Lower leg skin (tissue), 3 donors: Measurements from ENCODE around the gene GRIN3A.

Source experiments
- POLR2A ChIP-seq, 2 donors: fragments of 450-650 bp; IDR thresholded peaks; one replicate each; pipeline ENCODE4 v1.6.1; 2016 to 2017; ENCODE audit warnings: antibody characterized with exemption in 2 of 2, mild to moderate bottlenecking in 1 of 2, moderate library complexity in 1 of 2
- TF ChIP-seq, protein P1 (sequence below), 3 donors: fragments of 450-650 bp; IDR thresholded peaks; one replicate each; pipeline ENCODE4 v1.5.1; 2016; ENCODE audit warnings: antibody characterized with exemption in 3 of 3, mild to moderate bottlenecking in 3 of 3, moderate library complexity in 2 of 3

DNA sequence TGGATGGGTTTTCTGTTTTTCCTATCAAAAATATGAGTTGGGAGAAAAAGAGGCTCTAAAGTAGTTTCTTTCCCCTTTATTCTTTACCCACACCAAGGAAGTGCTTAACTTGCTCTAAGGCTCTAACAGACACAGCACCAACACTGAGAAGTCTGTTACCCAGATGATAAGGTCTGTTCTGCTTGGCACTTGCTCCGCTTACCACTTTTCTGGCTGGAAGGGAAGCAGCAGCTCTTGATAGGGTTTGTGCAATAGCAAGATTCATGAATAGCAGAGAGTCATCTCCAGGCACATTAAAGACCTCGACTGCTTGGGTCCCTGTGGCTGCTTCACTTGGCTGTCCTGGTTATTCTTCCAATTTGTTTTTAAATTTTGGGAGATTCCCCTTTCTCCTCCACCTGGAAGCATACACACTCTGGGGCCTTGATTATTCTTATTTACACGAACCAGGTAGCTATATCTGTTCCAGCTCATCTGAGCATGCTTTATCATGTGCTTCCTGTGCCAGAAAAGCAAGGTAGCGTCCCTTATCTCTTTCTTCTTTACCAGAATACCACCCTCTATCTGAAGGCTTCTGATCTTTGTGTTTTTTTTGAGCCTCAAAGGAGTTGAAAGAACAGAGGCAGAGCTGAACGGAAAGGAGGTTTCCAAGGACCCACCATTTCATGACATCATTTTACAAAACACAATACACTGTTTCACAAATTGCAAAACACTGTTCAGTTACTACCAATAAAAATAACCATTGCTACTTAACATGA lies 168.5 kb downstream of the GRIN3A start:
- TF ChIP-seq, protein P1, sequence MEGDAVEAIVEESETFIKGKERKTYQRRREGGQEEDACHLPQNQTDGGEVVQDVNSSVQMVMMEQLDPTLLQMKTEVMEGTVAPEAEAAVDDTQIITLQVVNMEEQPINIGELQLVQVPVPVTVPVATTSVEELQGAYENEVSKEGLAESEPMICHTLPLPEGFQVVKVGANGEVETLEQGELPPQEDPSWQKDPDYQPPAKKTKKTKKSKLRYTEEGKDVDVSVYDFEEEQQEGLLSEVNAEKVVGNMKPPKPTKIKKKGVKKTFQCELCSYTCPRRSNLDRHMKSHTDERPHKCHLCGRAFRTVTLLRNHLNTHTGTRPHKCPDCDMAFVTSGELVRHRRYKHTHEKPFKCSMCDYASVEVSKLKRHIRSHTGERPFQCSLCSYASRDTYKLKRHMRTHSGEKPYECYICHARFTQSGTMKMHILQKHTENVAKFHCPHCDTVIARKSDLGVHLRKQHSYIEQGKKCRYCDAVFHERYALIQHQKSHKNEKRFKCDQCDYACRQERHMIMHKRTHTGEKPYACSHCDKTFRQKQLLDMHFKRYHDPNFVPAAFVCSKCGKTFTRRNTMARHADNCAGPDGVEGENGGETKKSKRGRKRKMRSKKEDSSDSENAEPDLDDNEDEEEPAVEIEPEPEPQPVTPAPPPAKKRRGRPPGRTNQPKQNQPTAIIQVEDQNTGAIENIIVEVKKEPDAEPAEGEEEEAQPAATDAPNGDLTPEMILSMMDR (IDR thresholded peaks at IDR 0.05), result no peak
- TF ChIP-seq POLR2A (IDR thresholded peaks at IDR 0.05), result no peak
